ENCODE data around the gene CDK14.

DNA sequence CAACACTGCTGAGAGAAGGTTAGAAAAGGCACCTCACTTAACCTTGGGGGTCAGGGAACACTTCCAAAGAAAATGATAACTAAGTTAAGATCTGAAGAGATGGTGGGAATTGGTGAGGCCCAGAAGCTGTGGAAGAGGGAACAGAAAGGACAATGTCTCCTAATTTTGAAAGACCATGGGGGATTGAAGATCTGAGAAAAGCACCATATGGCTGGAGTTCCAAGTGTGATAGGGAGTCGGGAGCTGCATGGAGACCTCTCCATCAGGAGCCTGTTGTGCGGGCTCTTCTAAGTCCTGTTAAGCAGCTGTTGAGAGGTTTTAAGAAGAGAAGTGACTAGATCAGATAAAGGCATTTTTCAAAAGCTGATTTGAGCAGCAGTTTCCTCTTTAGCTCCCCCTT is 254.3 kb downstream of the CDK14 start:
- TF ChIP-seq EZH2 (IDR thresholded peaks at IDR 0.05), result no peak
- TF ChIP-seq, protein P1, sequence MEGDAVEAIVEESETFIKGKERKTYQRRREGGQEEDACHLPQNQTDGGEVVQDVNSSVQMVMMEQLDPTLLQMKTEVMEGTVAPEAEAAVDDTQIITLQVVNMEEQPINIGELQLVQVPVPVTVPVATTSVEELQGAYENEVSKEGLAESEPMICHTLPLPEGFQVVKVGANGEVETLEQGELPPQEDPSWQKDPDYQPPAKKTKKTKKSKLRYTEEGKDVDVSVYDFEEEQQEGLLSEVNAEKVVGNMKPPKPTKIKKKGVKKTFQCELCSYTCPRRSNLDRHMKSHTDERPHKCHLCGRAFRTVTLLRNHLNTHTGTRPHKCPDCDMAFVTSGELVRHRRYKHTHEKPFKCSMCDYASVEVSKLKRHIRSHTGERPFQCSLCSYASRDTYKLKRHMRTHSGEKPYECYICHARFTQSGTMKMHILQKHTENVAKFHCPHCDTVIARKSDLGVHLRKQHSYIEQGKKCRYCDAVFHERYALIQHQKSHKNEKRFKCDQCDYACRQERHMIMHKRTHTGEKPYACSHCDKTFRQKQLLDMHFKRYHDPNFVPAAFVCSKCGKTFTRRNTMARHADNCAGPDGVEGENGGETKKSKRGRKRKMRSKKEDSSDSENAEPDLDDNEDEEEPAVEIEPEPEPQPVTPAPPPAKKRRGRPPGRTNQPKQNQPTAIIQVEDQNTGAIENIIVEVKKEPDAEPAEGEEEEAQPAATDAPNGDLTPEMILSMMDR (IDR thresholded peaks at IDR 0.05), result no peak
